ENCODE data around the gene ACBD3. TPM values are rescaled to one million over a fixed set of nuclear protein-coding genes. Genes with fewer than 3 reads are reported as not detected.

The ACBD3 gene
- polyA plus RNA-seq, 1 of the 3 experiments (the other 2 are of a cell fraction): 17.8 TPM

DNA sequence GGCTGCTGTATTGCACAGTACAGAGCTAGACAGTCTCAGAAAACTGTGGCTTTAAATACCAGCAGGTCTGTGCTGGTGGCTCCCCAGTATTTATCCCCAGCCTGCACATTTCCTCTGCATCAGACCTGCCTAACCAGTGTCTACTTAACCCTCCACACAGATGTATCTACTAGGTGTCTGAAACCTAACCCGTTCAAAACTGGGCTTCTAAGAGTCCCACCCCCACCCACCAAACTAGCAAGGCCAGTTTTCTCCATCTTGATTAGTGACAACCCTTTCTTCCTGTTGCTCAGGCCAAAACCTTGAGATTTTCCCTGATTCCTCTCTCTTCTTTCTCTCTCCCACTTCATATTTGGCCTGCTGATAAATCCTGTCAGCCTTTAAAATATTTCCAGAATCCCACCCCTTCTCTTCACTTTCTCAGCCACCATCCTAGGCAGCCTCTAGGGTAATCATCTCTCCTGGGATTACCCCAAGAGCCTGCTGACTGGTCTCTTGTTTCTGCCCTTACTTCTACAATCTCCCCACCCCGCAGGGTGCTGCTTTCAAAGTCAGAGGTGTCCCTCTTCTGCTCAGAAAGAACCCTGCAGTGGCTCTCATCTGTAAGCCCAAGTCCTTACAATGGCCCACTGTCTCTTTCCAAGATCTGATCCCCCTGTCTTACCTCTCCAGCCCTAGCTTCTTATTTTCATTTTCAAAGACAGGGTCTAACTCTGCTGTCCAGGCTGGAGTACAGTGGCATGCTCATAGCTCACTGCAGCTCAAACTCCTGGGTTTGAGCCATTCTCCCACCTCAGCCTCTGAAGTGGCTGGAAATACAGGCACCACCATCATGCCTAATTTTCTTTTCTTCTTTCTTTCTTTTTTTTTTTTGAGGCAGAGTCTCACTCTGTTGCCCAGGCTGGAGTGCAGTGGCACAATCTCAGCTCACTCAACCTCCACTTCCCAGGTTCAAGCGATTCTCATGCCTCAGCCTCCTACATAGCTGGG is 78.8 kb downstream of the ACBD3 start (continued):
- TF ChIP-seq, protein P1, sequence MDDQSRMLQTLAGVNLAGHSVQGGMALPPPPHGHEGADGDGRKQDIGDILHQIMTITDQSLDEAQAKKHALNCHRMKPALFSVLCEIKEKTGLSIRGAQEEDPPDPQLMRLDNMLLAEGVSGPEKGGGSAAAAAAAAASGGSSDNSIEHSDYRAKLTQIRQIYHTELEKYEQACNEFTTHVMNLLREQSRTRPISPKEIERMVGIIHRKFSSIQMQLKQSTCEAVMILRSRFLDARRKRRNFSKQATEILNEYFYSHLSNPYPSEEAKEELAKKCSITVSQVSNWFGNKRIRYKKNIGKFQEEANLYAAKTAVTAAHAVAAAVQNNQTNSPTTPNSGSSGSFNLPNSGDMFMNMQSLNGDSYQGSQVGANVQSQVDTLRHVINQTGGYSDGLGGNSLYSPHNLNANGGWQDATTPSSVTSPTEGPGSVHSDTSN (IDR thresholded peaks at IDR 0.05): no peak
- TF ChIP-seq MEF2A (IDR thresholded peaks at IDR 0.05; ENCODE audit: borderline replicate concordance, low read depth) (no peak), RCOR1 (IDR thresholded peaks at IDR 0.05; ENCODE audit: low read length) (no peak)

DNA sequence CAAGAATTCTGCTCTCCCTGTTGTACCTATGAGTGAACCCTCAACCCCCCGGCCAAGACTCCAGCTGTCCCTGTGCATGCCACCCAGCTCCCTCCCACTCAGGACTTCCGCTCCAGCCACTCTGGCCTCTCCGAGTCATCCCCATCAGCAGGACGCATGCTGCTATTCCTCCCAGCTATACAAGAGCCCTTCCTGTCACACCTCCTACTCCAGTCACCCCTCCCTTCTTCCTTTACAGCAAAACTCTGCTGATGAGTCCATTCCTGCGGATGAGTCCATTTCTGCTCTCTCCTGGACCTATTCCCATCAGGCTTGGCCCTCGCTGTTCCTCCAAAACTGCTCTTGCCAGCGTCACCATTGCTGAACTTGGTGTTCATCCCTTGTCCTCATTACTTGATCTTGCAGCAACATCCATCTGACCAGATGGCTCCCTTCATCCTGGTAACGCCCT is 81.8 kb downstream of the ACBD3 start:
- Histone ChIP-seq H4K20me1 (ENCODE audit: insufficient read depth) (no peaks in the 10 kb centered on the region), H3K9ac (no peak overlapping the region), H3K27me3 (ENCODE audit: insufficient read depth) (no peaks in the 10 kb centered on the region), H3K9me3 (no peaks in the 10 kb centered on the region), H3K4me1 (ENCODE audit: control insufficient read depth in 1 of 2, insufficient read depth in 2 of 2, low read depth in 1 of 2, low read length in 1 of 2) (peaks cover 4 to 10% of the 10 kb centered on the region in 2 experiments; a peak in 2 of 4 replicates), H2AFZ (ENCODE audit: low read depth) (no peak overlapping the region), H3K36me3 (replicated peaks in 1 of 2; ENCODE audit: control insufficient read depth in 1 of 2, insufficient read depth in 2 of 2, low read length in 1 of 2) (no peaks in the 10 kb centered on the region), H3K4me2 (no peak overlapping the region), H3K9me2 (no peaks in the 10 kb centered on the region), H3K79me2 (ENCODE audit: insufficient read depth) (no peaks in the 10 kb centered on the region), H3K4me3 (ENCODE audit: low read depth in 2 of 2, low read length in 1 of 2) (no peak overlapping the region), H3F3A (replicated peaks; ENCODE audit: insufficient read depth) (peaks cover 5% of the 10 kb centered on the region), H3K27ac (ENCODE audit: low read depth in 2 of 2, low read length in 1 of 2) (no peak overlapping the region)
- no peak for TF ChIP-seq FOXM1 (IDR thresholded peaks at IDR 0.05; ENCODE audit: low read depth)
- TF ChIP-seq, protein P2, sequence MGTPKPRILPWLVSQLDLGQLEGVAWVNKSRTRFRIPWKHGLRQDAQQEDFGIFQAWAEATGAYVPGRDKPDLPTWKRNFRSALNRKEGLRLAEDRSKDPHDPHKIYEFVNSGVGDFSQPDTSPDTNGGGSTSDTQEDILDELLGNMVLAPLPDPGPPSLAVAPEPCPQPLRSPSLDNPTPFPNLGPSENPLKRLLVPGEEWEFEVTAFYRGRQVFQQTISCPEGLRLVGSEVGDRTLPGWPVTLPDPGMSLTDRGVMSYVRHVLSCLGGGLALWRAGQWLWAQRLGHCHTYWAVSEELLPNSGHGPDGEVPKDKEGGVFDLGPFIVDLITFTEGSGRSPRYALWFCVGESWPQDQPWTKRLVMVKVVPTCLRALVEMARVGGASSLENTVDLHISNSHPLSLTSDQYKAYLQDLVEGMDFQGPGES (IDR thresholded peaks at IDR 0.05; ENCODE audit: low read depth, low read length): no peak
- no peak for TF ChIP-seq MEF2A (IDR thresholded peaks at IDR 0.05; ENCODE audit: borderline replicate concordance, low read depth)
- TF ChIP-seq FOSL2 (IDR thresholded peaks at IDR 0.05; ENCODE audit: borderline replicate concordance, low read depth): no peak
- TF ChIP-seq, protein P3, sequence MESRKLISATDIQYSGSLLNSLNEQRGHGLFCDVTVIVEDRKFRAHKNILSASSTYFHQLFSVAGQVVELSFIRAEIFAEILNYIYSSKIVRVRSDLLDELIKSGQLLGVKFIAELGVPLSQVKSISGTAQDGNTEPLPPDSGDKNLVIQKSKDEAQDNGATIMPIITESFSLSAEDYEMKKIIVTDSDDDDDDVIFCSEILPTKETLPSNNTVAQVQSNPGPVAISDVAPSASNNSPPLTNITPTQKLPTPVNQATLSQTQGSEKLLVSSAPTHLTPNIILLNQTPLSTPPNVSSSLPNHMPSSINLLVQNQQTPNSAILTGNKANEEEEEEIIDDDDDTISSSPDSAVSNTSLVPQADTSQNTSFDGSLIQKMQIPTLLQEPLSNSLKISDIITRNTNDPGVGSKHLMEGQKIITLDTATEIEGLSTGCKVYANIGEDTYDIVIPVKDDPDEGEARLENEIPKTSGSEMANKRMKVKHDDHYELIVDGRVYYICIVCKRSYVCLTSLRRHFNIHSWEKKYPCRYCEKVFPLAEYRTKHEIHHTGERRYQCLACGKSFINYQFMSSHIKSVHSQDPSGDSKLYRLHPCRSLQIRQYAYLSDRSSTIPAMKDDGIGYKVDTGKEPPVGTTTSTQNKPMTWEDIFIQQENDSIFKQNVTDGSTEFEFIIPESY (IDR thresholded peaks at IDR 0.05; ENCODE audit: borderline replicate concordance, low read depth): no peak
- TF ChIP-seq TEAD4 (IDR thresholded peaks at IDR 0.05; ENCODE audit: borderline replicate concordance, insufficient read depth): no peak
- POLR2A ChIA-PET: no interaction called here
- CTCF ChIA-PET: interaction anchor here (1.4 to 2.0 kb wide), 3 partner anchors 16 to 630 kb away, joined by 3 to 11 read pairs (median 5); no protein-coding TSS in a partner anchor
- DNase-seq: no peak
- 72% methylated on average over 8 of the region's 8 CpGs for WGBS (ENCODE audit: low lambda C conversion rate)
